ENCODE measurements around the gene EFEMP2. TPM values are rescaled to one million over a fixed set of nuclear protein-coding genes. Genes with fewer than 3 reads are reported as not detected.

The EFEMP2 gene
- total and polyA plus RNA-seq, 2 experiments from 2014 or later: 7.4 to 9.4 TPM

DNA sequence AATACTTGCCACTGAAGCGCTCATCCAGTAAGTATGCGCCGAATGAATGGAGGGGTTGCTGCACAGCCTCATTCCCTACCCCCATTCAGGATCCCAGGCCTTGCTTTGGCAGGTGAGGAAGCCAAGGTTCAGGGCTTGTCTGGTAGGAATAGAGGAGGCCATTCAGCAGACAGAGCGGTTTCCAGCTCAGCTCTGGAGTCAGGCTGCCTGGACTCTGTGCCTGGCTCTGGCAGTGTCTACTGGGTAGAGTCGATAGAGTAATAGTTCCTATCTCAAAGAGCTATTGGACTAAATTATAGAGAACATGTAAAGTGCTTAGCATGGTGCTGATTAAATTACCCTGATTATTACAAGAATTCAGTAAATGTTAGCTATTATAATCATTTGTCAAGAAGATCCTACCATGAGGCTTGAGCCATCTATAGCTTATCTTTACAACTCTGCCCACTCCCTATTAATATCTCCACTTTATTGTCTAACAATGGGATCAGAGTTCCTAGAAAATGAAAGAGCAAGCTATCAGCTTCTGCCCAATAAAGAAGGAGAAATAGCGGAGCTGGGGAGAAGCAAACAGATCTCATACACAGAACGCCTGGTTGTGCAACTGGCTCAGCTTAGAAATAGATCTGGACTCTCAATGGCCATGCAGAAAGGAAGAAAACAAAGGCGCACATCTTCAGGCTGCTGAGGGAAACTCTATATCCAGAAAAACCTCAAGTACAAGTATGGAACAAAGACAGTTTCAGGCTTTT lies 45.4 kb downstream of the EFEMP2 start (continued):
- TF ChIP-seq, protein P1, sequence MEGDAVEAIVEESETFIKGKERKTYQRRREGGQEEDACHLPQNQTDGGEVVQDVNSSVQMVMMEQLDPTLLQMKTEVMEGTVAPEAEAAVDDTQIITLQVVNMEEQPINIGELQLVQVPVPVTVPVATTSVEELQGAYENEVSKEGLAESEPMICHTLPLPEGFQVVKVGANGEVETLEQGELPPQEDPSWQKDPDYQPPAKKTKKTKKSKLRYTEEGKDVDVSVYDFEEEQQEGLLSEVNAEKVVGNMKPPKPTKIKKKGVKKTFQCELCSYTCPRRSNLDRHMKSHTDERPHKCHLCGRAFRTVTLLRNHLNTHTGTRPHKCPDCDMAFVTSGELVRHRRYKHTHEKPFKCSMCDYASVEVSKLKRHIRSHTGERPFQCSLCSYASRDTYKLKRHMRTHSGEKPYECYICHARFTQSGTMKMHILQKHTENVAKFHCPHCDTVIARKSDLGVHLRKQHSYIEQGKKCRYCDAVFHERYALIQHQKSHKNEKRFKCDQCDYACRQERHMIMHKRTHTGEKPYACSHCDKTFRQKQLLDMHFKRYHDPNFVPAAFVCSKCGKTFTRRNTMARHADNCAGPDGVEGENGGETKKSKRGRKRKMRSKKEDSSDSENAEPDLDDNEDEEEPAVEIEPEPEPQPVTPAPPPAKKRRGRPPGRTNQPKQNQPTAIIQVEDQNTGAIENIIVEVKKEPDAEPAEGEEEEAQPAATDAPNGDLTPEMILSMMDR (conservative IDR thresholded peaks at IDR 0.05; ENCODE audit: low read depth in 2 of 2): no peak

DNA sequence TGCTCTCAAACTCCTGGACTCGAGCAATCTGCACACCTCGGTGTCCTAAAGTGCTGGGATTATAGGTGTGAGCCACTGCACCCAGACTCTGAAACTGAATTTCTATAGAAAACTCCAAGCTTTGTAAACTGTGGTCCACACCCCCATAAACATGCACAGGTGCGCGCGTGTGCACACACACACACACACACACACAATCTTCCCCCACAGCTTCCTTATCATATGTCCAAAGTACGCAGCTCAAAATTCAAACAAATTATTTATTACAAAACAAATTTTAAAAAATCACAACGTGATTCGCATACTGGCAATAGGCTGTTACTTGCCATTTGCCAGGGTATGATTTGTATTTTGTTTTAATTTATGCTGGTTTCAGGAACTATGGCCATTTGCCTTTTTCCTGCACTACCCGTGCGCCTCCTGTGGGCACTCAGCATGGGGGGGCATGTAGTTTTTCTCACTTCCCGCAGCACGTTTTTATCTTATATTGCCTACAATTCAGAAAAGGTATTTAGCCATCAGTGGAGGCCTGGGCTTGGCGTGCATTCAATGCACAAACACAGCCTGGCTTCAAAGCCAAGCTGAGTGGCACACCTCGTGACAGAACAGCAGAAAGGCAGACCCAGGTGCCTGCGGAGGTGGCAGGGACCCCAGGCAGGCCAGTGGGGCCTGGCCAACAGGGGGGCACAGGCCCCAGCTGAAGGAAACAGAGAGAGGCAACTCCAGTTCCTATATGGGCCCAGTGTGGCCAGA lies 49.6 kb downstream of the EFEMP2 start:
- DNase-seq (ENCODE audit: low spot score) (no peak), ATAC-seq (no peak)
- no peak overlapping the region for H3K4me3 ChIP-seq
- Mint-ChIP-seq H3K27ac (no peak overlapping the region), H3K36me3 (ENCODE audit: low read depth) (no peaks in the 10 kb centered on the region; the same call in 2 of the 3 replicates), H3K27me3 (ENCODE audit: insufficient read depth, low read depth, poor library complexity) (peaks cover 3% of the 10 kb centered on the region), H3K9me3 (no peaks in the 10 kb centered on the region), H3K4me1 (peaks cover 5% of the 10 kb centered on the region; the same call in 1 of the 3 replicates), H3K4me3 (no peak overlapping the region)
- no peaks in the 10 kb centered on the region for H3K36me3 ChIP-seq (ENCODE audit: insufficient read depth)
- no peaks in the 10 kb centered on the region for H3K79me2 ChIP-seq (replicated peaks; ENCODE audit: insufficient read depth)
- H3K9me2 ChIP-seq (ENCODE audit: insufficient read depth): no peaks in the 10 kb centered on the region
- no peaks in the 10 kb centered on the region for H3K4me1 ChIP-seq (ENCODE audit: insufficient read depth)
- H4K20me1 ChIP-seq (replicated peaks; ENCODE audit: insufficient read depth): no peaks in the 10 kb centered on the region; the same call in 1 of the 2 replicates
- no peaks in the 10 kb centered on the region for H3K27me3 ChIP-seq (ENCODE audit: insufficient read depth)
- no peak overlapping the region for H3K27ac ChIP-seq (ENCODE audit: low read depth)
- H2AFZ ChIP-seq: no peak overlapping the region
- H3F3A ChIP-seq (replicated peaks; ENCODE audit: low read depth): 0 out of 2 replicates have a peak, but pooled peaks cover 4% of the 10 kb centered on the region
- TF ChIP-seq, protein P2, sequence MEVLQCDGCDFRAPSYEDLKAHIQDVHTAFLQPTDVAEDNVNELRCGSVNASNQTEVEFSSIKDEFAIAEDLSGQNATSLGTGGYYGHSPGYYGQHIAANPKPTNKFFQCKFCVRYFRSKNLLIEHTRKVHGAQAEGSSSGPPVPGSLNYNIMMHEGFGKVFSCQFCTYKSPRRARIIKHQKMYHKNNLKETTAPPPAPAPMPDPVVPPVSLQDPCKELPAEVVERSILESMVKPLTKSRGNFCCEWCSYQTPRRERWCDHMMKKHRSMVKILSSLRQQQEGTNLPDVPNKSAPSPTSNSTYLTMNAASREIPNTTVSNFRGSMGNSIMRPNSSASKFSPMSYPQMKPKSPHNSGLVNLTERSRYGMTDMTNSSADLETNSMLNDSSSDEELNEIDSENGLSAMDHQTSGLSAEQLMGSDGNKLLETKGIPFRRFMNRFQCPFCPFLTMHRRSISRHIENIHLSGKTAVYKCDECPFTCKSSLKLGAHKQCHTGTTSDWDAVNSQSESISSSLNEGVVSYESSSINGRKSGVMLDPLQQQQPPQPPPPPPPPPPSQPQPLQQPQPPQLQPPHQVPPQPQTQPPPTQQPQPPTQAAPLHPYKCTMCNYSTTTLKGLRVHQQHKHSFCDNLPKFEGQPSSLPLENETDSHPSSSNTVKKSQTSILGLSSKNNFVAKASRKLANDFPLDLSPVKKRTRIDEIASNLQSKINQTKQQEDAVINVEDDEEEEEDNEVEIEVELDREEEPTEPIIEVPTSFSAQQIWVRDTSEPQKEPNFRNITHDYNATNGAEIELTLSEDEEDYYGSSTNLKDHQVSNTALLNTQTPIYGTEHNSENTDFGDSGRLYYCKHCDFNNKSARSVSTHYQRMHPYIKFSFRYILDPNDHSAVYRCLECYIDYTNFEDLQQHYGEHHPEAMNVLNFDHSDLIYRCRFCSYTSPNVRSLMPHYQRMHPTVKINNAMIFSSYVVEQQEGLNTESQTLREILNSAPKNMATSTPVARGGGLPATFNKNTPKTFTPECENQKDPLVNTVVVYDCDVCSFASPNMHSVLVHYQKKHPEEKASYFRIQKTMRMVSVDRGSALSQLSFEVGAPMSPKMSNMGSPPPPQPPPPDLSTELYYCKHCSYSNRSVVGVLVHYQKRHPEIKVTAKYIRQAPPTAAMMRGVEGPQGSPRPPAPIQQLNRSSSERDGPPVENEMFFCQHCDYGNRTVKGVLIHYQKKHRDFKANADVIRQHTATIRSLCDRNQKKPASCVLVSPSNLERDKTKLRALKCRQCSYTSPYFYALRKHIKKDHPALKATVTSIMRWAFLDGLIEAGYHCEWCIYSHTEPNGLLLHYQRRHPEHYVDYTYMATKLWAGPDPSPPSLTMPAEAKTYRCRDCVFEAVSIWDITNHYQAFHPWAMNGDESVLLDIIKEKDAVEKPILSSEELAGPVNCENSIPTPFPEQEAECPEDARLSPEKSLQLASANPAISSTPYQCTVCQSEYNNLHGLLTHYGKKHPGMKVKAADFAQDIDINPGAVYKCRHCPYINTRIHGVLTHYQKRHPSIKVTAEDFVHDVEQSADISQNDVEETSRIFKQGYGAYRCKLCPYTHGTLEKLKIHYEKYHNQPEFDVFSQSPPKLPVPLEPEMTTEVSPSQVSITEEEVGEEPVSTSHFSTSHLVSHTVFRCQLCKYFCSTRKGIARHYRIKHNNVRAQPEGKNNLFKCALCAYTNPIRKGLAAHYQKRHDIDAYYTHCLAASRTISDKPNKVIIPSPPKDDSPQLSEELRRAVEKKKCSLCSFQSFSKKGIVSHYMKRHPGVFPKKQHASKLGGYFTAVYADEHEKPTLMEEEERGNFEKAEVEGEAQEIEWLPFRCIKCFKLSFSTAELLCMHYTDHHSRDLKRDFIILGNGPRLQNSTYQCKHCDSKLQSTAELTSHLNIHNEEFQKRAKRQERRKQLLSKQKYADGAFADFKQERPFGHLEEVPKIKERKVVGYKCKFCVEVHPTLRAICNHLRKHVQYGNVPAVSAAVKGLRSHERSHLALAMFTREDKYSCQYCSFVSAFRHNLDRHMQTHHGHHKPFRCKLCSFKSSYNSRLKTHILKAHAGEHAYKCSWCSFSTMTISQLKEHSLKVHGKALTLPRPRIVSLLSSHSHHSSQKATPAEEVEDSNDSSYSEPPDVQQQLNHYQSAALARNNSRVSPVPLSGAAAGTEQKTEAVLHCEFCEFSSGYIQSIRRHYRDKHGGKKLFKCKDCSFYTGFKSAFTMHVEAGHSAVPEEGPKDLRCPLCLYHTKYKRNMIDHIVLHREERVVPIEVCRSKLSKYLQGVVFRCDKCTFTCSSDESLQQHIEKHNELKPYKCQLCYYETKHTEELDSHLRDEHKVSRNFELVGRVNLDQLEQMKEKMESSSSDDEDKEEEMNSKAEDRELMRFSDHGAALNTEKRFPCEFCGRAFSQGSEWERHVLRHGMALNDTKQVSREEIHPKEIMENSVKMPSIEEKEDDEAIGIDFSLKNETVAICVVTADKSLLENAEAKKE (CRISPR knock-in tag; IDR thresholded peaks at IDR 0.05): no peak
- TF ChIP-seq ZNF331 (CRISPR knock-in tag; IDR thresholded peaks at IDR 0.05; ENCODE audit: low read depth) (no peak), ZNF114 (CRISPR knock-in tag; IDR thresholded peaks at IDR 0.05) (no peak)
- H3K4me2 ChIP-seq: no peak overlapping the region

All from GM23338 (cell line).